ENCODE data around the gene TMTC1.

DNA sequence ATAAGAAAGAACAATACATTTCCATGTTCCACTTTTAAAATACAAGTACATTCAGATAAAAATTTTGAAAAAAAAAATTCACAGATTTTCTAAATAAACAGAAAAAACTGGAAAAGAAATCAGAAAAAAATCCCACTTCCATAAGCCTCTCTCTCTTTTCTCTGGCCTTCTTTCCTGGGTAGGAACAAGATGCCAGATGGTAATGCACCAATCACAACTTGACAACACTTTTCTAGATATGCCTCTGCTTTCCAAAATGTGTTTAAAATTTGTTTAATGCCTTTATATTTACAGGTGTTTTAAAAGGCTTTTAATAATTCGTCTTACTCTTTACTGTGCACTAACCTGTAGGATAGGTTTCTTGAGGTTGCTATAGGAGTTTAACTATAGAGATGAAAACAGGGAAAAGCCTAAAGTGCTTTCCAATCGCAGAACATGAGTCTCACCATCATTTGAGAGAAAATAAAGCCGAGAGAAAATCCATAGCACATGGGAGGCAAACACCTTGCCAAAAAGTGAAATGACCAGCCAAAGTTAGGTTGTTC, 74.2 kb downstream of the TMTC1 start:
- TF ChIP-seq, protein P1, sequence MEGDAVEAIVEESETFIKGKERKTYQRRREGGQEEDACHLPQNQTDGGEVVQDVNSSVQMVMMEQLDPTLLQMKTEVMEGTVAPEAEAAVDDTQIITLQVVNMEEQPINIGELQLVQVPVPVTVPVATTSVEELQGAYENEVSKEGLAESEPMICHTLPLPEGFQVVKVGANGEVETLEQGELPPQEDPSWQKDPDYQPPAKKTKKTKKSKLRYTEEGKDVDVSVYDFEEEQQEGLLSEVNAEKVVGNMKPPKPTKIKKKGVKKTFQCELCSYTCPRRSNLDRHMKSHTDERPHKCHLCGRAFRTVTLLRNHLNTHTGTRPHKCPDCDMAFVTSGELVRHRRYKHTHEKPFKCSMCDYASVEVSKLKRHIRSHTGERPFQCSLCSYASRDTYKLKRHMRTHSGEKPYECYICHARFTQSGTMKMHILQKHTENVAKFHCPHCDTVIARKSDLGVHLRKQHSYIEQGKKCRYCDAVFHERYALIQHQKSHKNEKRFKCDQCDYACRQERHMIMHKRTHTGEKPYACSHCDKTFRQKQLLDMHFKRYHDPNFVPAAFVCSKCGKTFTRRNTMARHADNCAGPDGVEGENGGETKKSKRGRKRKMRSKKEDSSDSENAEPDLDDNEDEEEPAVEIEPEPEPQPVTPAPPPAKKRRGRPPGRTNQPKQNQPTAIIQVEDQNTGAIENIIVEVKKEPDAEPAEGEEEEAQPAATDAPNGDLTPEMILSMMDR (IDR thresholded peaks at IDR 0.05; ENCODE audit: low read length) = no peak
- TF ChIP-seq EZH2 (IDR thresholded peaks at IDR 0.05; ENCODE audit: borderline replicate concordance, low read length) = no peak

Data from OCI-LY1 (cell line).